NB4 (cell line): ENCODE measurements around the gene SAA4.
"Not testable (repeated sequence)": the region's sequence is repeated elsewhere in the genome, so short reads cannot be mapped to it uniquely, and the experiment has no call there.

Experiments
- DNase-seq: peaks from one replicate; pipeline ENCODE4 v3.0.0; 2010; ENCODE audit warnings: low read depth
- H3K4me3 ChIP-seq: one replicate; pipeline ENCODE4 v1.5.1; 2011; ENCODE audit warnings: mild to moderate bottlenecking, low read depth, low read length, moderate library complexity
- CTCF ChIP-seq: IDR thresholded peaks from one replicate; pipeline ENCODE4 v1.5.1; 2012; ENCODE audit warnings: low read depth, low read length
- MYC ChIP-seq: IDR thresholded peaks from 2 replicates; pipeline ENCODE4 v1.6.1; 2011; ENCODE audit warnings: low read depth, low read length
- POLR2A ChIP-seq: IDR thresholded peaks from 2 replicates; pipeline ENCODE4 v1.6.1; 2011; ENCODE audit warnings: mild to moderate bottlenecking; ENCODE audit not compliant: insufficient read length; ENCODE audit errors: extremely low read depth
- TF ChIP-seq, protein P1 (sequence below): IDR thresholded peaks from 2 replicates; pipeline ENCODE4 v1.6.1; 2011; ENCODE audit warnings: low read depth, low read length

The SAA4 gene

DNA sequence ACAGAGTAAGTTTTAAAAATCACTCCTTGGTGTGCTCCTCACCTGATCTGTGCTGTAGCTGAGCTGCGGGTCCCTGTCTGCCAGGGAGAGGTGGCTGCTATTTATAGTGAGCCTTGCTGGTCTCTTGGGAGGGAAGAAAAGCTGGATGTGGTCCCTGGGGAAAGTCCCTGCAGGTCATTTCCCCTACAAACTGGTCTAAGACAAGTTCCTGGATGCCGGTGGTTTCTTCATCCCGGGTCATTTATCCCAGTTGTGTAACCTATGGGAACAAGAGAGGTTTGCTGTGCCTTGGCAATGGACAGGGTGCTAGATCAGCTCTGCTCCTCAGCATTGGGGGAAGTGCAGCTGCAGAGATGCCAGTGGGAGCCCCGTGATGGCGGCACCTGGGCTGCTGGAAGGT lies 12.0 kb upstream of the SAA4 start, which contains the start of gene SAA2:
Gene SAA2, minus strand, starts transcription at position 108 of the 400 bp plus-strand sequence. CDS start 657 bp downstream, outside the sequence.
- TF ChIP-seq CTCF = no peak
- no peak for TF ChIP-seq POLR2A
- TF ChIP-seq MYC = no peak
- TF ChIP-seq, protein P1, sequence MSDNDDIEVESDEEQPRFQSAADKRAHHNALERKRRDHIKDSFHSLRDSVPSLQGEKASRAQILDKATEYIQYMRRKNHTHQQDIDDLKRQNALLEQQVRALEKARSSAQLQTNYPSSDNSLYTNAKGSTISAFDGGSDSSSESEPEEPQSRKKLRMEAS = no peak
- H3K4me3 ChIP-seq = no peak within 1 kb of the TSS
- no peak for DNase-seq

- H3K4me3 ChIP-seq, DNase-seq: not testable (repeated sequence)
These were observed 10.6 kb upstream of the SAA4 start for GRCh38 chr11:18247191-18247581.

DNA sequence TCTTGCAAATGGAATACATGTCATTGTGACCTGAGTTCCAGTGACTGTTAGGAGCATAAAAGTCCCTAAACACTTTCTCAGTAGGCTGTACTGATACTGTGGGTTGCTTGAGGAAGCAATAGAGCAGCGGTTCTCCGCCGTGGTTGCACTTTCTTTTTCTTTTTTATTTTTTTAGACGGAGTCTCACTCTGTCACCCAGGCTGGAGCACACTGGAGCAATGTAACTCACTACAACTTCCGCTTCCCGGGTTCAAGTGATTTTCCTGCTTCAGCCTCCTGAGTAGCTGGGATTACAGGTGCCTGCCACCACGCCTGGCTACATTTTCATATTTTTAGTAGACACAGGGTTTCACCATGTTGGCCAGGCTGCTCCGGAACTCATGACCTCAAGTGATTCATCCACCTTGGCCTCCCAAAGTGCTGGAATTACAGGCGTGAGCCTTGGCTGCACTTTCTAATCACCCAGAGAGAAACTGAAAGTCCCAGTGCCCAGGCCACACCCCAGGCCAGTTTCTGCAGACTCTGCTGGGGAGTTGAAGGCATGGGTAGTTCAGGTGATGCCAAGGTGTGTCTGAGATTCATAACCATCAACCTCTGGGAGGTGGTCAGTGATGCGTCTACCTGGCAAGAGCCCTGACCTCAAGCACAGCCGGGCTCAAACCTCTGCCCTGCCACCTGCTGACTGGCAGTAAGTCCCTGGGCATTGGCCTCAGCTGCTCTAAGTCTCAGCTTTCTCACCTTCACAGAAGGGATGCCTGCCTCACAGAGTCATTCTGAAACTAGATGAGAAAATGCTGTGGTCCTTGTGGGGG lies 10.0 kb upstream of the SAA4 start:
- not testable (repeated sequence) for H3K4me3 ChIP-seq, DNase-seq

- no peak for DNase-seq
- H3K4me3 ChIP-seq = no peak overlapping the region
- TF ChIP-seq MYC = no peak
- TF ChIP-seq, protein P1 = no peak
- TF ChIP-seq POLR2A = no peak
- no peak for TF ChIP-seq CTCF
These were observed 8.8 kb upstream of the SAA4 start for GRCh38 chr11:18245396-18245795.

GRCh38 chr11:18243783-18244362 lies 7.3 kb upstream of the SAA4 start:
- peak; percentile 65 for TF ChIP-seq CTCF
- TF ChIP-seq, protein P1 = no peak
- TF ChIP-seq MYC = 0 out of 2 replicates have a peak, but pooled peaks have one; percentile 15
- no peak overlapping the region for H3K4me3 ChIP-seq
- DNase-seq = peak; percentile 77

DNA sequence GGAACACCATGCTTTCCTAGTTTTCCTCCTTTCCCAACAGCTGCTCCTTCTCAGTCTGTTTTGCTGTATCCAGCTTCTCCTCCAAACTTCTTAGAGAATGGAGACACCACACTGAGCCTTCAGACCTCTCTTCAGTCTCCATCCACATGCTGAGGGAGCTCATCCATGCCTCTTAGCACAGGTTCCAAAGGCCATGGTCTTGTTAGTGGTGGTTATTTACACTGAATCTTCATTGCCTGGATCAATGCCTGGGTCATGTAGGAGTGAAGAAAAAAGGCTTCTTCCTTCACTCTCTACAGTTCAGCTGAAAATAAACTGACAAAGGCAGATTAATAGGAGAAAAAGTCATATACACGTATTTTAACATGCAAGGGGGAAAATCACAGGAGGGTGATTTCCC lies 3.1 kb upstream of the SAA4 start:
- H3K4me3 ChIP-seq = no peak overlapping the region
- TF ChIP-seq MYC = no peak
- TF ChIP-seq, protein P1 = no peak
- no peak for TF ChIP-seq CTCF
- no peak for TF ChIP-seq POLR2A
- no peak for DNase-seq
